ENCODE measurements around the gene IBA57. TPM values are rescaled to one million over a fixed set of nuclear protein-coding genes. Genes with fewer than 3 reads are reported as not detected.

Gene IBA57
- polyA plus RNA-seq, 1 donor (not counting 4 experiments of a cell fraction or from before 2014, with no cell fraction given): 1.5 TPM

DNA sequence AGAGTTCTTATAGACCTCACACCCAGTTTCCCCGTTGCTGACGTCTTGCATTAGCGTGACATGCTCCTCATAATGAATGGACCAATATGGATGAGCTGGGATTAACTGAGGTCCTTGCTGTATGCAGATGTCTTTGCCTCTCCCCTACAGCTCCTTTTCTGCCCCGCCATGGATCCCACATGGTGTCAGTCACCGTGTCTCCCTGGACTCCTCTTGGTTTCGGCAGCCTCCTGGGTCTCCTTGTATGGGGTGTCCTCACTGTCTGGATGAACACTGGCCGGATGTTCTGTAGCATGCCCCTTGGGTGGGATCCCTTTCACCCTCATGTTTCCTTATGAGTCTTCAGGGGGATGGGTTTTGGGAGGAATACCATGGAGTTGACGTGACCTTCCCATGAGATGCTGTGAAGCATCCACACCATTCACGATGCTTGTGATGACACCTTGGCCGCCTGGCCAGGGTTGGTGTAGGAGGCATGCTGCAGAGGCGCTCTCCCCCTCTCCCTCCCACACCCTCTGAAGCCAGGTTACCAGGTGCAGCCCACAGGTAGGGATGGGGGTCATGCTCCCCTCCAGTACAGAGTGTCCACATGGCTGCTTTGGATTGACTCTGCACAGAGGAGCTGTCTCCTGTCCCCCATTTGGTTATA, 11.5 kb upstream of the IBA57 start:
- TF ChIP-seq, protein P1, sequence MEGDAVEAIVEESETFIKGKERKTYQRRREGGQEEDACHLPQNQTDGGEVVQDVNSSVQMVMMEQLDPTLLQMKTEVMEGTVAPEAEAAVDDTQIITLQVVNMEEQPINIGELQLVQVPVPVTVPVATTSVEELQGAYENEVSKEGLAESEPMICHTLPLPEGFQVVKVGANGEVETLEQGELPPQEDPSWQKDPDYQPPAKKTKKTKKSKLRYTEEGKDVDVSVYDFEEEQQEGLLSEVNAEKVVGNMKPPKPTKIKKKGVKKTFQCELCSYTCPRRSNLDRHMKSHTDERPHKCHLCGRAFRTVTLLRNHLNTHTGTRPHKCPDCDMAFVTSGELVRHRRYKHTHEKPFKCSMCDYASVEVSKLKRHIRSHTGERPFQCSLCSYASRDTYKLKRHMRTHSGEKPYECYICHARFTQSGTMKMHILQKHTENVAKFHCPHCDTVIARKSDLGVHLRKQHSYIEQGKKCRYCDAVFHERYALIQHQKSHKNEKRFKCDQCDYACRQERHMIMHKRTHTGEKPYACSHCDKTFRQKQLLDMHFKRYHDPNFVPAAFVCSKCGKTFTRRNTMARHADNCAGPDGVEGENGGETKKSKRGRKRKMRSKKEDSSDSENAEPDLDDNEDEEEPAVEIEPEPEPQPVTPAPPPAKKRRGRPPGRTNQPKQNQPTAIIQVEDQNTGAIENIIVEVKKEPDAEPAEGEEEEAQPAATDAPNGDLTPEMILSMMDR (optimal IDR thresholded peaks at IDR 0.05 in 1 of 3, IDR thresholded peaks at IDR 0.05 in 1 of 3, conservative IDR thresholded peaks at IDR 0.05 in 1 of 3; ENCODE audit: extremely low read depth in 1 of 3, insufficient read depth in 2 of 3, low read length in 3 of 3): no peak
- no peak for TF ChIP-seq EZH2 (IDR thresholded peaks at IDR 0.05; ENCODE audit: low read length)

DNA sequence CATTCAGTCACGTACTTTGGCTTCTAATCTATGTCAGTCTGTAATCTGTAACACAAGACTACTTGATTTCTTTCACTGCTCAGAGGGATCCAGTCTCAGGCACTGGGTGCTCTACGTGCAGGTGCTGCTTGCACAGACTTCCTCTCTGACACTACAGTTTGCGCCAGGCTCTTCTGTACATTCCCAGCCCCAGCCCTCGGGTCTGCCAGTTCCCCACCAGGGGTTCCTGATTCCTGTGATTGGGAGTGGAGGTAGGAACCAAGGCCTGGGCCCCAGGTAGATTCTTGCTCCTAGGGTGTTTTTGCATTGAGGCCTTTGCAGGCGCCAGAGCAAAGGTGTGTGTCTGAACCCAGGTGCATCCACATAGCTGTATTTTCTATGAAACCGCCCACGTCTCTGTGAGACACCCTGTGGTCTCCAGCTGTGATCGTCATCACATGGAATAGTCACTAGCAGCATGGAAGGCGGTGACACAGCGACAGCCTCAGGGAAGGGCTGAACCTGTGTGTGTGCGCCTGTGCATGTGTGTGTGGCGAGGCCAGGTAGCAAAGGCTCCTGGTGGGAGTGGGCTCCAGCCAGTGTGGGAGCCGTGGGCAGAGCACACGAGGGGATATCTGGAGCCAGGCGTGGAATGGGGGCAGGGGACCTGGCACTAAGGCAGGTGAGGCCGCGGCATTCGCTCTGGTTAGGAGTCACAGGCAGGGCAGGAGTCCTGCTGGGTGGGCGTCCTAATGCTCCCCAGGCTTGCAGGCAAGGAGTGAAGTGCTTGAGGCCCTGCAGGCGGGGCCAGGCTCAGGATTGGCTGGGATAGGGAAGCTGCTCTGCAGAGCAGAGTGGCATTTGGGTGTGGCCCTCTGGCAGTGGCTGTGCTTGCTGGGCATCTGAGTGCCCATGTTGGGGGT, 10.7 kb upstream of the IBA57 start:
- Histone ChIP-seq H3K27me3 (ENCODE audit: control insufficient read depth, extremely low read depth, insufficient read depth, low read length) (no peaks in the 10 kb centered on the region), H3K9me3 (ENCODE audit: control insufficient read depth, low read depth, low read length) (no peaks in the 10 kb centered on the region), H3K27ac (ENCODE audit: control insufficient read depth, insufficient read depth, low read length) (no peak overlapping the region), H3K4me2 (ENCODE audit: control insufficient read depth, extremely low read depth, insufficient read depth, low read depth, low read length) (no peak overlapping the region), H3K4me3 (ENCODE audit: control insufficient read depth in 2 of 3, extremely low read depth in 1 of 3, insufficient read depth in 2 of 3, low read depth in 1 of 3, low read length in 3 of 3) (no peak overlapping the region), H3K36me3 (ENCODE audit: control insufficient read depth in 2 of 2, extremely low read depth in 1 of 2, insufficient read depth in 2 of 2, low read length in 2 of 2) (peaks cover under 1 to 2% of the 10 kb centered on the region in 2 experiments), H3K4me1 (ENCODE audit: control insufficient read depth, extremely low read depth, insufficient read depth, low read length) (peaks cover 29% of the 10 kb centered on the region), H2AFZ (ENCODE audit: control insufficient read depth, low read length) (no peak overlapping the region), H3K9me1 (ENCODE audit: control insufficient read depth, extremely low read depth, insufficient read depth, low read length) (no peaks in the 10 kb centered on the region), H3K79me2 (ENCODE audit: control insufficient read depth, insufficient read depth, low read length) (no peaks in the 10 kb centered on the region), H4K20me1 (ENCODE audit: control insufficient read depth, extremely low read depth, insufficient read depth, low read length) (no peaks in the 10 kb centered on the region), H3K9ac (ENCODE audit: control insufficient read depth, extremely low read depth, insufficient read depth, low read length) (peak overlapping the region; percentile 2)
- peak; percentile 77 for FAIRE-seq
- TF ChIP-seq, protein P1 (optimal IDR thresholded peaks at IDR 0.05 in 1 of 3, IDR thresholded peaks at IDR 0.05 in 1 of 3, conservative IDR thresholded peaks at IDR 0.05 in 1 of 3; ENCODE audit: extremely low read depth in 1 of 3, insufficient read depth in 2 of 3, low read length in 3 of 3): no peak
- no peak for TF ChIP-seq EZH2 (IDR thresholded peaks at IDR 0.05; ENCODE audit: low read length)
- DNase-seq (ENCODE audit: low read depth, low spot score): peak; percentile 80
- dilution Hi-C loops (cut with MboI; ENCODE audit: extremely low pct_ligation_motif_present, low sequenced_read_pairs): no loop called here

More for the DNA sequence above, 11.5 kb upstream of the IBA57 start:
- H3K79me2 ChIP-seq (ENCODE audit: control insufficient read depth, insufficient read depth, low read length): no peaks in the 10 kb centered on the region
- no peaks in the 10 kb centered on the region for H3K9me3 ChIP-seq (ENCODE audit: control insufficient read depth, low read depth, low read length)
- no peaks in the 10 kb centered on the region for H3K9me1 ChIP-seq (ENCODE audit: control insufficient read depth, extremely low read depth, insufficient read depth, low read length)
- FAIRE-seq (no peak), DNase-seq (ENCODE audit: low read depth, low spot score) (no peak)
- H3K27me3 ChIP-seq (ENCODE audit: control insufficient read depth, extremely low read depth, insufficient read depth, low read length): no peaks in the 10 kb centered on the region
- H3K9ac ChIP-seq (ENCODE audit: control insufficient read depth, extremely low read depth, insufficient read depth, low read length): peak overlapping the region; percentile 2
- no peak overlapping the region for H2AFZ ChIP-seq (ENCODE audit: control insufficient read depth, low read length)
- peaks cover 34% of the 10 kb centered on the region for H3K4me1 ChIP-seq (ENCODE audit: control insufficient read depth, extremely low read depth, insufficient read depth, low read length)
- peaks cover 2 to 5% of the 10 kb centered on the region in 2 experiments for H3K36me3 ChIP-seq (ENCODE audit: control insufficient read depth in 2 of 2, extremely low read depth in 1 of 2, insufficient read depth in 2 of 2, low read length in 2 of 2)
- no peak overlapping the region for H3K4me2 ChIP-seq (ENCODE audit: control insufficient read depth, extremely low read depth, insufficient read depth, low read depth, low read length)
- H4K20me1 ChIP-seq (ENCODE audit: control insufficient read depth, extremely low read depth, insufficient read depth, low read length): no peaks in the 10 kb centered on the region
- no peak overlapping the region for H3K27ac ChIP-seq (ENCODE audit: control insufficient read depth, insufficient read depth, low read length)
- dilution Hi-C loops (cut with MboI; ENCODE audit: extremely low pct_ligation_motif_present, low sequenced_read_pairs): no loop called here
- H3K4me3 ChIP-seq (ENCODE audit: control insufficient read depth in 2 of 3, extremely low read depth in 1 of 3, insufficient read depth in 2 of 3, low read depth in 1 of 3, low read length in 3 of 3): no peak overlapping the region

Measured in keratinocyte (primary cell).